Panc1 (cell line): Measurements from ENCODE around the gene VSX1. TPM values are rescaled to one million over a fixed set of nuclear protein-coding genes. Genes with fewer than 3 reads are reported as not detected.

Experiments
- ATAC-seq: fragments of 200-7000 bp; cut with Tn5 transposase; 2 replicates; pipeline ENCODE4 v1.9.1; 2020; ENCODE audit warnings: mild to moderate bottlenecking, moderate library complexity
- BruUV-seq: library from RNA; stranded (reverse); fragments of 400-500 nt; replicated peaks from 2 replicates; lab custom pipeline; 2021; lab: Mats Ljungman, UMichigan
- CTCF ChIA-PET: fragments of 300-600 bp; sonication (Branson Sonifier 250); formaldehyde crosslinking; loops from one replicate; lab custom pipeline; 2022; ENCODE audit warnings: antibody characterized with exemption; lab: Charles Lee
- POLR2A ChIA-PET: fragments of 300-600 bp; sonication (Branson Sonifier 250); formaldehyde crosslinking; loops from one replicate; lab custom pipeline; 2022; ENCODE audit warnings: antibody characterized with exemption; lab: Charles Lee
- DNase-seq: peaks from one replicate; pipeline ENCODE4 v3.0.0-alpha.2; 2010; ENCODE audit warnings: low read depth, low spot score
- H3K27ac ChIP-seq: 2 replicates; pipeline ENCODE4 v1.5.1; 2011; ENCODE audit warnings: mild to moderate bottlenecking, low read length, inconsistent platforms
- H3K27me3 ChIP-seq: fragments of 200-500 bp; sonication (Bioruptor generic); 2 replicates; pipeline ENCODE4 v1.6.0; 2014; ENCODE audit warnings: low read length, inconsistent platforms; ENCODE audit not compliant: control insufficient read depth, insufficient read depth
- H3K36me3 ChIP-seq: fragments of 200-500 bp; sonication (Bioruptor generic); 2 replicates; pipeline ENCODE4 v1.5.1; 2014; ENCODE audit warnings: inconsistent platforms, mild to moderate bottlenecking, low read length, moderate library complexity; ENCODE audit not compliant: control insufficient read depth, insufficient read depth
- H3K4me1 ChIP-seq: 2 replicates; pipeline ENCODE4 v1.5.1; 2011; ENCODE audit warnings: inconsistent platforms, mild to moderate bottlenecking, low read length, moderate library complexity; ENCODE audit not compliant: control insufficient read depth, insufficient read depth
- H3K4me3 ChIP-seq, 2 experiments: 2 replicates each; pipeline ENCODE4 v1.5.1; 2011 to 2012; ENCODE audit warnings: low read depth in 2 of 2, low read length in 2 of 2, mild to moderate bottlenecking in 2 of 2, inconsistent platforms in 1 of 2, moderate library complexity in 1 of 2
- H3K9me3 ChIP-seq: fragments of 200-500 bp; sonication (Bioruptor generic); 2 replicates; pipeline ENCODE4 v1.5.1; 2014; ENCODE audit warnings: low read depth, mild to moderate bottlenecking, inconsistent platforms, low read length, moderate library complexity; ENCODE audit not compliant: control insufficient read depth, insufficient read depth
- POLR2AphosphoS5 ChIP-seq: IDR thresholded peaks from 2 replicates; pipeline ENCODE4 v1.6.1; 2012; ENCODE audit warnings: mild to moderate bottlenecking, low read depth, low read length, moderate library complexity
- SIN3A ChIP-seq: IDR thresholded peaks from 2 replicates; pipeline ENCODE4 v1.6.1; 2012; ENCODE audit warnings: low read depth, mild to moderate bottlenecking, low read length, moderate library complexity, borderline replicate concordance; ENCODE audit not compliant: insufficient read depth
- TCF7L2 ChIP-seq: IDR thresholded peaks from 2 replicates; pipeline ENCODE4 v1.6.1; 2011; ENCODE audit warnings: mild to moderate bottlenecking, low read depth, low read length, inconsistent platforms
- in situ Hi-C: cut with HindIII; loops from 2 replicates; pipeline ENCODE4 v1.10.0; 2016; ENCODE audit warnings: low sequenced_read_pairs, low pct_unique_long_range_greater_than_20kb
- intact Hi-C: fragments of 100-400 bp; cut with micrococcal nuclease; formaldehyde crosslinking; loops from one replicate; pipeline ENCODE4 v1.10.0; 2022; ENCODE audit not compliant: unreplicated experiment
- total RNA-seq: library from RNA; stranded (reverse); gene quantifications from one replicate; pipeline ENCODE4 v1.2.1, GENCODE V29; 2021; ENCODE audit not compliant: unreplicated experiment
- TF ChIP-seq, protein P1 (sequence below): fragments of 450-650 bp; IDR thresholded peaks from 2 replicates; pipeline ENCODE4 v1.5.1; 2017; ENCODE audit warnings: mild to moderate bottlenecking
- TF ChIP-seq, protein P2 (sequence below), 2 experiments: IDR thresholded peaks; 2 replicates each; pipeline ENCODE4 v1.6.1; 2011 to 2012; ENCODE audit warnings: low read depth in 2 of 2, control low read depth in 1 of 2, low read length in 1 of 2, mild to moderate bottlenecking in 1 of 2, moderate library complexity in 1 of 2; ENCODE audit not compliant: insufficient read depth in 1 of 2

VSX1 gene
- total RNA-seq, 1 experiment from 2014 or later = 0.21 TPM

DNA sequence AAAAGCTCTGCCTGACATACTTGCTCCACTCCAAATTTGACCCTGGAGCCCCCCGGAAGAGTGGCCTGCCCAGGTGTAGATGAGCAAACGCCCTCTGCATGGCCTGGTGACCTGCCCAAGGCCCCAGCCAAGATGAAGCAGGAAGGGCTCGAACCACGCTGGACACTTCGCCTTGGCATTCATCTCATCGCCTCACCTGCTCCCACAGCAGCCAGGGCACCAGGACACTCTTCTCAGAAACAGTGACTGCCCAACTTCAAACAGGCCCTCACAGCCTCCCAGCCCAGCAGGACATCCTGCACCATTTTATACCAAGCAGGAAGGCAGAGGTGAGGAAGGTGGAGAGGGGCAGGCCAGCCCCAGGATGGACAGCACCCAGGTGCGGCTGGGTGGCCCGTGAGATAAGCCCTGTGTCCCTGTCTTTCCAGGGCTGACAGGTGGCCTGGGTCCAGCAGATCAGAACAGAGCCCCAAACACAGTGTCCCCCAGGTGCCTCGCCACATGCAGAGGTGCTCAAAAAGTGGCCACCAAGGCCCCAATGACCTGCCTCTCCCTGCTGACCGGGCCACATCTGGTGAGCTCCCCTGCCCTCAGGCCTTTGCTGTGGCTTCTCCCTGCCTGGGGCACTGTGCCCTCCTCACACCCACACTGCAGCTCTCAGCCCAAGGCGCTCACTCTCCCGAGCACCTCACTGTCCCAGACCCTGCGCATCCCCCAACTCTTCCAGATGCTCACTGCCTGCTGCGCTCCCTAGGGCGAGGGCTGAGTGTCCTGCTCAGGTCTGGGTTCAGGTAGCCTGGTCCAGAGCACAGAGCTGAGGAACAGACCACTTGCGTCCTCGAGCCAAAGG is 31.2 kb downstream of the VSX1 start:
- TF ChIP-seq TCF7L2 (no peak), SIN3A (no peak), POLR2AphosphoS5 (no peak)
- TF ChIP-seq, protein P1, sequence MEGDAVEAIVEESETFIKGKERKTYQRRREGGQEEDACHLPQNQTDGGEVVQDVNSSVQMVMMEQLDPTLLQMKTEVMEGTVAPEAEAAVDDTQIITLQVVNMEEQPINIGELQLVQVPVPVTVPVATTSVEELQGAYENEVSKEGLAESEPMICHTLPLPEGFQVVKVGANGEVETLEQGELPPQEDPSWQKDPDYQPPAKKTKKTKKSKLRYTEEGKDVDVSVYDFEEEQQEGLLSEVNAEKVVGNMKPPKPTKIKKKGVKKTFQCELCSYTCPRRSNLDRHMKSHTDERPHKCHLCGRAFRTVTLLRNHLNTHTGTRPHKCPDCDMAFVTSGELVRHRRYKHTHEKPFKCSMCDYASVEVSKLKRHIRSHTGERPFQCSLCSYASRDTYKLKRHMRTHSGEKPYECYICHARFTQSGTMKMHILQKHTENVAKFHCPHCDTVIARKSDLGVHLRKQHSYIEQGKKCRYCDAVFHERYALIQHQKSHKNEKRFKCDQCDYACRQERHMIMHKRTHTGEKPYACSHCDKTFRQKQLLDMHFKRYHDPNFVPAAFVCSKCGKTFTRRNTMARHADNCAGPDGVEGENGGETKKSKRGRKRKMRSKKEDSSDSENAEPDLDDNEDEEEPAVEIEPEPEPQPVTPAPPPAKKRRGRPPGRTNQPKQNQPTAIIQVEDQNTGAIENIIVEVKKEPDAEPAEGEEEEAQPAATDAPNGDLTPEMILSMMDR = no peak
- TF ChIP-seq, protein P2, sequence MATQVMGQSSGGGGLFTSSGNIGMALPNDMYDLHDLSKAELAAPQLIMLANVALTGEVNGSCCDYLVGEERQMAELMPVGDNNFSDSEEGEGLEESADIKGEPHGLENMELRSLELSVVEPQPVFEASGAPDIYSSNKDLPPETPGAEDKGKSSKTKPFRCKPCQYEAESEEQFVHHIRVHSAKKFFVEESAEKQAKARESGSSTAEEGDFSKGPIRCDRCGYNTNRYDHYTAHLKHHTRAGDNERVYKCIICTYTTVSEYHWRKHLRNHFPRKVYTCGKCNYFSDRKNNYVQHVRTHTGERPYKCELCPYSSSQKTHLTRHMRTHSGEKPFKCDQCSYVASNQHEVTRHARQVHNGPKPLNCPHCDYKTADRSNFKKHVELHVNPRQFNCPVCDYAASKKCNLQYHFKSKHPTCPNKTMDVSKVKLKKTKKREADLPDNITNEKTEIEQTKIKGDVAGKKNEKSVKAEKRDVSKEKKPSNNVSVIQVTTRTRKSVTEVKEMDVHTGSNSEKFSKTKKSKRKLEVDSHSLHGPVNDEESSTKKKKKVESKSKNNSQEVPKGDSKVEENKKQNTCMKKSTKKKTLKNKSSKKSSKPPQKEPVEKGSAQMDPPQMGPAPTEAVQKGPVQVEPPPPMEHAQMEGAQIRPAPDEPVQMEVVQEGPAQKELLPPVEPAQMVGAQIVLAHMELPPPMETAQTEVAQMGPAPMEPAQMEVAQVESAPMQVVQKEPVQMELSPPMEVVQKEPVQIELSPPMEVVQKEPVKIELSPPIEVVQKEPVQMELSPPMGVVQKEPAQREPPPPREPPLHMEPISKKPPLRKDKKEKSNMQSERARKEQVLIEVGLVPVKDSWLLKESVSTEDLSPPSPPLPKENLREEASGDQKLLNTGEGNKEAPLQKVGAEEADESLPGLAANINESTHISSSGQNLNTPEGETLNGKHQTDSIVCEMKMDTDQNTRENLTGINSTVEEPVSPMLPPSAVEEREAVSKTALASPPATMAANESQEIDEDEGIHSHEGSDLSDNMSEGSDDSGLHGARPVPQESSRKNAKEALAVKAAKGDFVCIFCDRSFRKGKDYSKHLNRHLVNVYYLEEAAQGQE (IDR thresholded peaks at IDR 0.05; ENCODE audit: insufficient read depth in 1 of 2, low read depth in 2 of 2, low read length in 1 of 2) = no peak
- Histone ChIP-seq H3K9me3 (no peaks in the 10 kb centered on the region), H3K27ac (no peak overlapping the region), H3K27me3 (no peaks in the 10 kb centered on the region), H3K4me1 (peaks cover 16% of the 10 kb centered on the region), H3K4me3 (no peak overlapping the region), H3K36me3 (no peaks in the 10 kb centered on the region)
- ChIA-PET CTCF (no interaction called here), POLR2A (no interaction called here)
- no TSS peak for BruUV-seq
- intact Hi-C loops (no loop called here), in situ Hi-C loops (no loop called here)
- no peak for ATAC-seq
- no peak for DNase-seq

DNA sequence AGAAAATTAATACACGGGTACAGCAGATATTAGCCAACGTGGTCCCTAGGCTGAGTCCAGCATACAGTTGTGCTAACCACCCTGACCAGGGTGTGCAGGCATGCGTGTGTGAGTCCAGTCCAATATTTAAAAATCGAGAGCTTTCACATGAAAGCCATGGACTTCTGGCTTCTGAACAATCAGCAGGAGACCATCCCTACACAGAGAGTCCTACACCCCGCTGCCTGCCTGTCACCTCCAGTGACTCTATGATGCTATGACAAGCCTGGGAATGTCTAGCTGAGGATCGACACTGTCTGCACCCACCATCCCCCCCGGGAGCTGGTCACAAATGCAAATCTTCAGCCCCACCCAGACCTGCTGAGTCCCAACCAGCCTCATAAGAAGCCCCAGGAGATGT is 31.9 kb downstream of the VSX1 start:
- ChIA-PET CTCF (no interaction called here), POLR2A (no interaction called here)
- Histone ChIP-seq H3K27me3 (no peaks in the 10 kb centered on the region), H3K36me3 (no peaks in the 10 kb centered on the region), H3K9me3 (no peaks in the 10 kb centered on the region), H3K4me1 (peaks cover 13% of the 10 kb centered on the region), H3K4me3 (no peak overlapping the region), H3K27ac (no peak overlapping the region)
- in situ Hi-C loops (no loop called here), intact Hi-C loops (no loop called here)
- no TSS peak for BruUV-seq
- TF ChIP-seq, protein P1 = no peak
- TF ChIP-seq POLR2AphosphoS5 (no peak), SIN3A (no peak), TCF7L2 (no peak)
- TF ChIP-seq, protein P2 (IDR thresholded peaks at IDR 0.05; ENCODE audit: insufficient read depth in 1 of 2, low read depth in 2 of 2, low read length in 1 of 2) = no peak
- DNase-seq = no peak
- no peak for ATAC-seq
